Fibroblast of villous mesenchyme (primary cell): ENCODE measurements around the gene MCUB. TPM values are rescaled to one million over a fixed set of nuclear protein-coding genes. Genes with fewer than 3 reads are reported as not detected.

ENCODE experiments used
- DNase-seq: peaks from one replicate; pipeline ENCODE4 v3.0.0-alpha.2; 2010; ENCODE audit warnings: low read depth
- H3K4me3 ChIP-seq: 2 replicates; pipeline ENCODE4 v1.5.1; 2011; ENCODE audit warnings: low read depth, mild to moderate bottlenecking, low read length
- total RNA-seq: library from RNA; depleted of rRNA; stranded (reverse); fragments of >200 nt; gene quantifications from 2 replicates; pipeline ENCODE4 v1.2.3, GENCODE V29; 2012
- TF ChIP-seq, protein P1 (sequence below): IDR thresholded peaks from 2 replicates; pipeline ENCODE4 v1.5.1; 2012; ENCODE audit warnings: low read depth, mild to moderate bottlenecking, low read length; ENCODE audit not compliant: insufficient read depth

MCUB gene
- total RNA-seq, 1 donor = 8.2 TPM

- H3K4me3 ChIP-seq = no peak overlapping the region
- TF ChIP-seq, protein P1, sequence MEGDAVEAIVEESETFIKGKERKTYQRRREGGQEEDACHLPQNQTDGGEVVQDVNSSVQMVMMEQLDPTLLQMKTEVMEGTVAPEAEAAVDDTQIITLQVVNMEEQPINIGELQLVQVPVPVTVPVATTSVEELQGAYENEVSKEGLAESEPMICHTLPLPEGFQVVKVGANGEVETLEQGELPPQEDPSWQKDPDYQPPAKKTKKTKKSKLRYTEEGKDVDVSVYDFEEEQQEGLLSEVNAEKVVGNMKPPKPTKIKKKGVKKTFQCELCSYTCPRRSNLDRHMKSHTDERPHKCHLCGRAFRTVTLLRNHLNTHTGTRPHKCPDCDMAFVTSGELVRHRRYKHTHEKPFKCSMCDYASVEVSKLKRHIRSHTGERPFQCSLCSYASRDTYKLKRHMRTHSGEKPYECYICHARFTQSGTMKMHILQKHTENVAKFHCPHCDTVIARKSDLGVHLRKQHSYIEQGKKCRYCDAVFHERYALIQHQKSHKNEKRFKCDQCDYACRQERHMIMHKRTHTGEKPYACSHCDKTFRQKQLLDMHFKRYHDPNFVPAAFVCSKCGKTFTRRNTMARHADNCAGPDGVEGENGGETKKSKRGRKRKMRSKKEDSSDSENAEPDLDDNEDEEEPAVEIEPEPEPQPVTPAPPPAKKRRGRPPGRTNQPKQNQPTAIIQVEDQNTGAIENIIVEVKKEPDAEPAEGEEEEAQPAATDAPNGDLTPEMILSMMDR = no peak
- no peak for DNase-seq
Observed at GRCh38 chr4:109648997-109649575, 89.0 kb downstream of the MCUB start.

- TF ChIP-seq, protein P1 = no peak
- no peak overlapping the region for H3K4me3 ChIP-seq
- no peak for DNase-seq
Observed at GRCh38 chr4:109649872-109650271, 89.8 kb downstream of the MCUB start.

- TF ChIP-seq, protein P1 = no peak
- H3K4me3 ChIP-seq = no peak overlapping the region
- no peak for DNase-seq
Observed at GRCh38 chr4:109655396-109655795, 95.3 kb downstream of the MCUB start.

DNA sequence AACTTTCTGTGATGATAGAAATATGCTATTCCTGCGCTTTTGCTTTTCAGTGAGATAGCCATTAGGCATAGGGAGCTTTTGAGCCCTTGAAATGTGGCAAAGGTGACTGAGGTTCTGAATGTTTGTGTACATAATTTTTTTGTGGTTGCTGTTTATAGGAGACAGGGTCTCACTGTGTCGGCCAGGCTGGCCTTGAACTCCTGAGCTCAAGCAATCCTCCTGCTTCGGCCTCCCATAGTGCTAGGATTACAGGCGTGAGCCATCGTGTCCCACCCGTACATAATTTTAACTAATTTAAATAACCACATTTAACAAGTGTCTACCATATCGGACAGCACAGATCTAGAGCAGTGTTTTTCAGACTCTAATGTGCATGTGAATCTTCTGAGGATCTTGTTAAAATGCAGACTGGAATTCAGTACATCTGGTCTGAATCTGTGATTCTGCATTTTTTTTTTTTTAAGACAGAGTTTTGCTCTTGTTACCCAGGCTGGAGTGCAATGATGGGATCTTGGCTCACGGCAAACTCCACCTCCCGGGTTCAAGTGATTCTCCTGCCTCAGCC is 97.9 kb downstream of the MCUB start:
- TF ChIP-seq, protein P1 = no peak
- no peak overlapping the region for H3K4me3 ChIP-seq
- no peak for DNase-seq

DNA sequence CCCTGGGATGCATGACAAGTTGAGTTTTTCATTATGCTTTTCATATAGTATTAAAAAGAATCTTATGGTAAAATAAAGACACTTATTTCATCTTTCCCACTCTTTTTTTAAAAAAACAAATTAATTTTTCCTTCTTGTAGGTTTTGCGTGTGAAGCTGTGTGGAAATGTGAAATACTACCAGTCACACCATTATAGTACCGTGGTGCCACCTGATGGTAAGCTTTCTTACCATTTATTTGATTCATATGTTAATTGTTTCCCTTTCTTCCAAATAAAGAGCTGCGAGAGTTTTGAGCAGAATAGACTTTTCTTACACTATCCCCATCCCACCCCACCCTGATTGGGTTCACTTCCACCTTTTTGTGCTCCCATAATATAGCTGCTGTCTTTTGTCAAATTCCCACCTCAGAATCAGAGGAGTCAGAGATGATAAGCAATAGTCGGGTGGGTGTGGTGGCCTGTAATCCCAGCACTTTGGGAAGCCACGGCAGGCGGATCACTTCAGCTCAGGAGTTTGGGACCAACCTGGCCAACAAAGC is 98.9 kb downstream of the MCUB start:
- peak; percentile 32 for DNase-seq
- TF ChIP-seq, protein P1 = peak; percentile 14
- no peak overlapping the region for H3K4me3 ChIP-seq

GRCh38 chr4:109662116-109662515 is 102.1 kb downstream of the MCUB start:
- no peak overlapping the region for H3K4me3 ChIP-seq
- TF ChIP-seq, protein P1 = no peak
- DNase-seq = no peak
